Omental fat pad (tissue), 4 donors: ENCODE data around the gene BICC1. TPM values are rescaled to one million over a fixed set of nuclear protein-coding genes. Genes with fewer than 3 reads are reported as not detected.
A peak's percentile ranks its signal among the peaks of the same experiment; 100 is the strongest.

Experiments
- ATAC-seq: fragments of 150-250 bp; one replicate; pipeline ENCODE4 v1.9.1; 2016; ENCODE audit warnings: mild to moderate bottlenecking, moderate library complexity; ENCODE audit not compliant: low FRiP score
- DNase-seq: peaks from one replicate; pipeline ENCODE4 v3.0.0-alpha.2; 2019; ENCODE audit warnings: low spot score
- total RNA-seq, 4 donors: library from RNA; depleted of rRNA; stranded (reverse); fragments of >200 nt; gene quantifications; one replicate each; pipeline ENCODE4 v1.1.0, GENCODE V29; 2016
- TF ChIP-seq, protein P1 (sequence below), 3 donors: fragments of 450-650 bp; IDR thresholded peaks; one replicate each; pipeline ENCODE4 v1.5.1; 2016 to 2017; ENCODE audit warnings: antibody characterized with exemption in 3 of 3, mild to moderate bottlenecking in 3 of 3, moderate library complexity in 2 of 3

Gene BICC1
- total RNA-seq, 4 donors from 2014 or later, result 14.8 to 44.6 (median 27.2) TPM

DNA sequence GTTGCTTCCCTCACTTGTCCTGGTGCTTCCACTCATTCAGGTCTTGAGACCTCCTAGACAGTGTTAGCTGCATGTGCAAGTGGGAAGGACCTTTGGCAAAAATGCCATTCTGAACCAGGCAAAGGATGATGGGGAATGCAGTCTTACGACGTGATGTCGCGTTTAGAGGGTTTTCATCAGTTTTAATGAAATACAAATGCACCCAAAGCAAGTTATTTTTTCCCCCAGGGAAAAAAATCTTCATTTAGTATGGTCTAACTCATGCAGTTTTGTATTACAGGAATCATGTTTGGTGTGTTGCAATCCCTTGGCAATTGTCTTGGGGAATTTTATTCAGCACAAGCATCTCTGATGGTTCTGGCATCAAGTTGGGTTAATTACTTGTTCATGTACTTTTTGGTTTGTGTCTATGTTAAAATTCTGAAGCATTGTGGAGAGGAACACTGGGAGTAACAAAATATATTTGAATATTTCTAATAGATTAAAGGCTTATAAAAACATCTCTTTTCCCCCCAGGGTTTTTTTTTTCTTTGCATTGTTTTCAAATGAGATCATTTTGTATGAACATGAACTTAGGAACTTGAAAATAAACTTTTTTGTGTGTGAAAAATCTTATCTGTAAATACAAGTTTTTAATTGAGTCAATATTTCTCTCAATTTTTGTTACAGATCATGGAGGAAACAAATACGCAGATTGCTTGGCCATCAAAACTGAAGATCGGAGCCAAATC, 188.9 kb downstream of the BICC1 start:
- TF ChIP-seq, protein P1, sequence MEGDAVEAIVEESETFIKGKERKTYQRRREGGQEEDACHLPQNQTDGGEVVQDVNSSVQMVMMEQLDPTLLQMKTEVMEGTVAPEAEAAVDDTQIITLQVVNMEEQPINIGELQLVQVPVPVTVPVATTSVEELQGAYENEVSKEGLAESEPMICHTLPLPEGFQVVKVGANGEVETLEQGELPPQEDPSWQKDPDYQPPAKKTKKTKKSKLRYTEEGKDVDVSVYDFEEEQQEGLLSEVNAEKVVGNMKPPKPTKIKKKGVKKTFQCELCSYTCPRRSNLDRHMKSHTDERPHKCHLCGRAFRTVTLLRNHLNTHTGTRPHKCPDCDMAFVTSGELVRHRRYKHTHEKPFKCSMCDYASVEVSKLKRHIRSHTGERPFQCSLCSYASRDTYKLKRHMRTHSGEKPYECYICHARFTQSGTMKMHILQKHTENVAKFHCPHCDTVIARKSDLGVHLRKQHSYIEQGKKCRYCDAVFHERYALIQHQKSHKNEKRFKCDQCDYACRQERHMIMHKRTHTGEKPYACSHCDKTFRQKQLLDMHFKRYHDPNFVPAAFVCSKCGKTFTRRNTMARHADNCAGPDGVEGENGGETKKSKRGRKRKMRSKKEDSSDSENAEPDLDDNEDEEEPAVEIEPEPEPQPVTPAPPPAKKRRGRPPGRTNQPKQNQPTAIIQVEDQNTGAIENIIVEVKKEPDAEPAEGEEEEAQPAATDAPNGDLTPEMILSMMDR (IDR thresholded peaks at IDR 0.05), result no peak
- DNase-seq (no peak), ATAC-seq (peak; percentile 42)

DNA sequence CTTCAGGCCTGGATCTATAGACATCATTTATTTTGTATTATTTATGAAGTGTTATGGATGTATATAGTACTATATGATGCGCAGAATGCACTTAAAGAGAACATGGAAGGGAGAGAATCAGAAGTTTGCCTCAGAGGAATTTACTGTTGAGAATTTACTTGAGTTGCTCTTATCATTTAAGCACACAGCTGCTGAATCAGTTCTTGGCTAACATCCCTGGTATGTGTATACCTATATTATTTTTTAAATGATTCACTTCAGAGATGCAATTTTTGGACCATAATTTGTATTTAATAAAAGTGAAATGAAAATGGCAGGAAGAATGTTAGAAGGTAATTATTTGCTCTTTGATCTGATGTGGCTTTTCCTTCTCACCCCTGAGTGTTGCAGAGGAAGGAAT, 191.6 kb downstream of the BICC1 start:
- DNase-seq (no peak), ATAC-seq (peak; percentile 47)
- TF ChIP-seq, protein P1 (IDR thresholded peaks at IDR 0.05), result no peak

DNA sequence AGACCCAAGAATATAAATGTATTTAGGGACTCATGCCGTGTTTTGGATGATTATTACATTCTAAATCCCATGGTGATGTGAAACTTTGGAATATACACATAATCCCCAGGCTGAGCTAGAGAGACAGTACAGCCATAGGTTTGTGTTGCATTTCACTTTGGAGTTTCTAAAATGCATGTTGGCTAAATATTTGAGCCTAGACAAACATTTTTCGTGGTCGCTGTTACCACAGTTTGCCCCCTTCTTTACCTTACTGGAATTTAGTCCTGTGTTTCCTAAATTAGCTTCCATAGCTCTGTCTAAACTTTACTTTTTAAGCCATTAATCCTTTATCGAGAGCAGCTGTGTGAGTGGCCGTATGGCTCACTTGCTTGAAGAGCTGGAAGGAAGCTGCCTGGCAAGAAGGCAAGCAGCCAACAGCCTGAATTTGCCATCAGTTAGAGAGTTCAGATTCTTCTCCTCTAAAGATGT, 192.0 kb downstream of the BICC1 start:
- DNase-seq (no peak), ATAC-seq (peak; percentile 45)
- TF ChIP-seq, protein P1 (IDR thresholded peaks at IDR 0.05), result no peak

DNA sequence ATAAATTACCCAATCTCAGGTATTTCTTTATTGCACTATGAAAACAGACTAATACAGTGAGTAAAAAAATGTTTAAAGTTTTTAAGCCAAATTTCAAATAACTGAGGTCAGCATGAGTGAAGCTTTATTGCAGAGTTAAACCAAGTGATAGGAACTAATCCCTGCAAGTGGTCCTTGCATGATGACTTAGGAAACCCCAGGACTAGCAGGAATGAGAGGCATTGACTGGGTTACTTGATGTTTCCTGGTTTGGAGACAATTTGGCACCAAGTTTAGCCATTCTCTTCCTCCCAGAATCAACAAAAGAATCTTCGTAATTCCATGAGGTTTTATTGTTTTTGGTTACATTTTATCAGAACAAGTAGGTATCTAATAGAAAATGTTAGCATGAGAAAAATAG, 194.2 kb downstream of the BICC1 start:
- no peak for ATAC-seq

DNA sequence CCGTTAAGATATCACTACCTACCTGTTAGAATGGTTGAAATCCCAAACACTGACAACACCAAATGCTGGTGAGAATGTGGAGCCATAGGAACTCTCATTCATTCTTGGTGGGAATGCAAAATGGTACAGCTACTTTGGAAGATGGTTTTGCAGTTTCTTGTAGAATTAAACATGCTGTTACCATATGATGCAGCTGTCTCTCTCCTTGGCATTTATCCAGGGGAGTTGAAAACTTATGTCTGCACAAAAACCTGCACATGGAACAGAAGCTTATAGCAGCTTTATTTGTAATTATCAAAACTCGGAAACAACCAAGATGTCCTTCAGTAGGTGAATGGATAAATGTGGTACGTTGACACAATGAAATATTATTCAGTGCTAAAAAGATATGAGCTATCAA, 199.5 kb downstream of the BICC1 start:
- no peak for DNase-seq
- TF ChIP-seq, protein P1 (IDR thresholded peaks at IDR 0.05), result no peak
- no peak for ATAC-seq

More for the DNA sequence above, 194.2 kb downstream of the BICC1 start:
- TF ChIP-seq, protein P1 (IDR thresholded peaks at IDR 0.05), result no peak
- DNase-seq, result no peak

DNA sequence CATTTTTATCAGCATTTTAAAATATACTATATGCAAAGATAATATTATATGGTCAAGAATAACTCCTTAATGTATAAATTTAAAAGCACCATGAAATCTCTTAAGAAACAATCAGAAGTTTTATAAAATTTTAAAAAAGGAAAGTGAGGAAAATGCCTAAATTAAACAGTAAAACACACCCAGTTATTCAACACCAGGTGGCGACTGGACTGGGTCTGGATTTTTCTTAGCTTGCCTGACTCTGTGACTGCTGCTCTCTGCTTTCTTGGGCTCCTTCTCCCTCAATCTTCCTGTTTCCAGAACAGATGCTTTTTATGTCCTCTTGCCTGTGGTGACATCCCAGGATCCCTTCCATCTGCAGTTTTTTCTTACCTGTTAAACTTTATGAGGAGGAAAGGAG, 200.3 kb downstream of the BICC1 start:
- ATAC-seq (no peak), DNase-seq (no peak)
- TF ChIP-seq, protein P1 (IDR thresholded peaks at IDR 0.05), result no peak

DNA sequence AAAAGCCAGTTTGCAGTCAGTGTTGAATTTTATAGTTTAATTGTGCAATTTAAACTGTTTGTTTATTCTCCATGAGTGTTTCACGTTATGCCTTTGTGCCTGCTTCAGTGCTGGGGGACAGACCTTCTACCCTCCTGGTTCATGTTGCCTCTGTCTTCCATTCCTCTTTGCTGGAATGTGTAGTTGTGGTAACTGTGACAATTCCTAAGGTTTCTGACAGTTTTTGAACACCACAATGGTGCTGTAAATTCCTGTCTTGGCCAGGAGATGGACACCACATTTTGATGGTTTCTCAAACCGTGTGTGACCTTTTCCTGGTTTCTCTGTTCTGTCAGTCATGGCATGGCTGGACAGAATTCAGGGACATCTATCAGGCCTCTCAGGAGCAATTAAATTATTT, 201.7 kb downstream of the BICC1 start:
- no peak for DNase-seq
- TF ChIP-seq, protein P1 (IDR thresholded peaks at IDR 0.05), result no peak
- ATAC-seq, result no peak
